Stimulated activated CD8-positive, alpha-beta memory T cell treated with anti-CD3 and anti-CD28 coated beads, Interleukin-15, amount 100 ng/mL, for 4 hours (primary cell): ENCODE measurements around the gene FAM117A.
"Not testable (repeated sequence)": the region's sequence is repeated elsewhere in the genome, so short reads cannot be mapped to it uniquely, and the experiment has no call there.

Source experiments
- DNase-seq, 2 donors: peaks; one replicate each; pipeline ENCODE4 v3.0.0-alpha.2; 2020; ENCODE audit warnings: low read depth in 2 of 2

Gene FAM117A

DNA sequence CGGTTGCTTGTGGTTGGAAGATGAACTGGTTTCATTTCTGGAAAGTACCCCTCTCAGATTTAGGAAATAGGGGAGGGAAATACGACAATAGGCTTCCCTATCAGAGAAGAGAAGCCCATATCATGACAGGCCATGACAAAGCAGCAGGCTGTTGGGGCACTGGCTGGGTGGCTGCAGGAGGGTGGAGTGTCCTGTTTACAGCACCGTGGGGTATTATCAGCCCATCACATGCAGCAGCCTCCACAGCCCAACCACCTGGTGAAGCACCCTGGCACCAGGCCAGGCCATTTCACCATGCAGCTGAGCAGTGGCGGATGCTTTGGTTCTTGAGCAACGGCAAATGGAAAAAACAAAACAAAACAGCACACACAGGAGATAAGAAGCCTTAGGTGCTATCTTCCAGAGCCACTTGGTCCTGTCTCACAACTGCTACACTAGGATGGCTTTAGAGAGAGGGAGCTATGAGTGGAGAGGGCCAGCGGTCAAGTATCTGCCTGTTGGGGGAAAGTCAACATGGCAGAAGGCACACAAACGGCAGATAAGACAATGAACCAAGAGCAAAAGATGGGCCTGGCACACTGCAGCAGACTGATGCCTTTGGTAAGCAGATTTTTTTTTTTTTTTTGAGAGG lies 24.2 kb downstream of the FAM117A start:
- DNase-seq: peak; percentile 74 to 80

DNA sequence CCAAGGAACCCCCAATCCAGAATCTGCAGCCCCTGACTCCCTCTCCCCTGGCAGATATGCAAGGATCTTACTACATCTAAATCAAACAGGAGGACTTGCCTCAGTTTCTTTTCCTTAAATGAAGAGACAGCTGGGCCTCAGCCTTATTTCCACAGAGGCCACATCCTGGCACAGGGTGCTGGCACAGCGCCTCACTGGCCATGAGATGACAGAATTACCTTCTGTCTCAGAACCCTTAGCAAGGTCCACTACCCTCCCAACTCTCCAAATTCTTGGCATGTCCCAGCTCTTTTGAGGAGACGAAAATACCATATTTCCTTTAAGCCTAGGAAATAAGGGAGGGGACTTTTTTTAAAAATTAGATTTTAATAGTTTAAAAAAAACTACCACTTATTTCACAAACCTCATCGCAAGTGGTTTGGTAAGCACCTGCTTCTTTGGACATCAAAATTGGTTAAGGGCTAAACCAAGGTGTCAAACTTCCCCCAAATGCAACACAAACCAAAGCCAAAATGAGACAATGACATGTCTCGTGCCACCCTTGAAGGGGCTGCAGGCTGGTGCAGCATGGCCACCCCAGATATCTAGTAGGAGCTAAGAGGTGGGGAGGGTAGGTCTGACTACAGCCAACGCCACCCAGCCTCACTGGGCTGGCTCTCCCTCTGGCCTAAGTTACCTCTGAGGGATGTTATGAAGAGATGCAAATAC lies 25.3 kb downstream of the FAM117A start:
- DNase-seq: no peak

DNA sequence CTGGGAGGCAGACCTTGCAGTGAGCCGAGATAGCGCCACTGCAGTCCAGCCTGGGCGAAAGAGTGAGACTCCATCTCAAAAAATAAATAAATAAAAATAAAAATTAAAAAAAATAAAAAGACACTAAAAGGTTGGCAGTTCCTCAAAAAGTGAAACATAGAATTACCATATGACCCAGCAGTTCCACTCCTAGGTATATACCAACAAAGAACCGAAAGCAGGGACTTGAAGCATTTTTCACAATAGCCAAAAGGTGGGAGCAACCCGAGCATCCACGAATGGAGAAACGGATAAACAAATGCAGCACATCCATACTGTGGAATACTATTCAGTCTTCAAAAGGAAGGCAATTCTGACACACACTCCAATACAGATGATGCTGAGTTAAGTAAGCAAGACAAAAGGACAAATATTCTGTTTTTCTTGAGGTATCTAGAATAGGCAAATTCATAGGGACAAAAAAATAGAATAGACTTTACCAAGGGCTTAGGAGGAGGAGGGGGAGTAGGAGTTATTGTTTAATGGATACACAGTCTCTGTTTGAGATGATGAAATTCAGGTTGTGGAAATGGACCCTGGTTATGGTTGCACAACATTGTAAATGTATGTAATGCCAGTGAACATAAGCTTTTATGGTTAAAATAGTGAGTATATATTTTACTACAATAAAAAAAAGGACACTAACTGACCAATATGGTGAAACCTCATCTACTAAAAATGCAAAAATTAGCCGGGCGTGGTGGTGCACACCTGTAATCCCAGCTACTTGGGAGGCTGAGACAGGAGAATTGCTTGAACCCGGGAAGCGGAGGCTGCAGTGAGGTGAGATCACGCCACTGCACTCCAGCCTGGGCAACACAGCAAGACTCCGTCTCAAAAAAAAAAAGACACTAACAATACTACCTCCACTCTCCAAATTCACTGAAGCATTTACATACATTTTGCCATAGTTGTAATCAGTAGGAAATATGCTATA lies 29.1 kb downstream of the FAM117A start:
- no peak for DNase-seq

DNA sequence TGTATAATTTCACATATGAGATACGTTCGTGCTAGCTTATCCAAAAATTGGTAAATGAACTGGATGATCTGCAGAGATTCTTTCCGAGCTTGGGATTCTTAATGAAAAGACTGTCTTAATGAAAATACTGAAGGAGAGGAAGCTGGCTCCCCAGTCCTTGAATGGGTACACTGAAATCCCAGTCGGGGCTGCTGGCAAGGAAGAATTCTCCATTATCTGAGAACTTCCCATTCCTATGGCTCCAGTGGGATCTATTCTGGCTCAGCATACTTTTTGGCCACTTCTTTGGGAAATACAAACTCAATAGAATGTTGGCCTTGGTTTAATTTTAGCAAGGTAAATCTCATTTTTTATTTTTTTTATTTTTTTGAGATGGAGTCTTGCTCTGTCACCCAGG lies 32.5 kb downstream of the FAM117A start:
- no peak for DNase-seq

DNA sequence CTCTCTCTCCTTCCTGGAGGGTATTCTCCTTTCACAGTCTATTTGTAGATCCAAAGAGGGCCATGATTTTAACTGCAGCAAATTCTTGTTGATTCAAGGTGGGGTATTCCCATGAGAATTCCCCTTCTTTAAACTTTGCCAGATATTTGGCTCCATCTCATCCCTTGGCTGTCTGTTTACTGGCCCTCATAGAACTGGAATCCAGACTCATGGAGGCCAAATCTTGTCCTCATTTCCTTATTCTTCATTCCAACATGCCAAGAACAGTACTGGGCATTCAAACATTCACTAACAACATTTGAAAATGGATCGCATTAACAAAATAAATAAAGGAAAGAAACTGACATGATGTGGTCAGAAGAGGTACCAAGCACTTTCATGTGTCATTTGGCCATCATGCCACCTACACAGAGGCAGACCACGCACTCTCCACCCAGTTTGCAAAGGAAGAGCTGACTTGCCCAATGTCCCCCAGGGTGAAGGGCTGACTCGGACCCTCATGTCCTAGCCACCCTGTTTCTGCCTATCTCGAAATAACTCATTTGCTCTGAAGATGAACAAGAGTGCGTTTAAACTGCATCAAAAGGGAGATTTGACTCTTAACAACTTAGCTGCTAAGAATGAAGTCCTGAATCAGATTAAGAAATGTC lies 33.0 kb downstream of the FAM117A start:
- DNase-seq: no peak

DNA sequence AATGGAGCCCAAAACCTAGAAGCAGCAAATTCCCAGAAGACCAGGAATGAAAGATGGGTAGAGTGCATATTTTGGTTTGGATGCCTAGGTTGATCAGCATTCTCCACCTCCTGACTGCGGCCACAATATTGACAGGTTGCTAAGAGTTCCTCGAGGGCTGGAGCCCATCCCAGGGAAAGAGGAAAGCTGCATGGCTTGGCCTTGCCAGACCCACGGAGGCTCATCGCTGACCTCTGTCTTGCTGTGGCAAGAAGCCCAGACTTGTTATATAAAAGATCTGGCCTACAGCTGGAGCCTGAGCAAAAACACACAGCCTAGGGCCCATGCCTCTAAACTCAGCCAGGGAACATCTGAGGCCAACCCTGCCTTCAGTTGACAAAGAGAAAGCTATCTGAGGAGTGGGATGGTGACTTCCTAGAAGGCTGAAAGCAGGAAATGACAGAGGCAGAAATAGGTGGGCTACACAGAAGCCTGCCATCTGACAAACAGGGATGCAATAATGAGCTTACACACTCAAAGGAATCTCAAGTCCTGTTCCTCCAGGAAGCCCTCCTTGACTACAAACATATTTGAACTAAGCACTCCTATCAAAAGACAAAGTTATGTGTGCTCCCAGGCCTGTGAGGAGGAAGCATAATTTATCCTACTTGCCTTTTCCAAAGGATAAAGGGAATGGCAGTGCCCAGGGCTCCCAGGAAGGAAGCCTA lies 33.7 kb downstream of the FAM117A start:
- no peak for DNase-seq

DNA sequence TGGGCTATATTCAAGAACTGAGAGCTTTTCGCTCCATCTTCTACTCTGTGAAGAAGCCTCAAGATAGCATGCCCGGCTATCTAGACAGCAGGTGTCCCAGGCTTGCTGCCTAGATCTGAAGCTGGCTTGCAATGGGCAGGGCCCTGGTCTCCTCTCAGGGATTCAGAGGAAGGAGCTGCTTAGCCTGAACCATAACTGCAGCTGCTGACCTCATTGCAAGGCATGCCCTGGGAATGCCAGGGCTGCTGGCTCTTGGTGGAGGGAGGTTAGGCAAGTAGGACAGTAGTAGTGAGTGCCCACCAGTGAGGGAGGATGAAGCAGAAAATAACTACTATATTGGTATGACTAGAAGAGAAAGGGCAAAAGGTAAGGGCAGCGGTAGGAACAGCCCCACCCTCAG lies 34.9 kb downstream of the FAM117A start:
- no peak for DNase-seq

DNA sequence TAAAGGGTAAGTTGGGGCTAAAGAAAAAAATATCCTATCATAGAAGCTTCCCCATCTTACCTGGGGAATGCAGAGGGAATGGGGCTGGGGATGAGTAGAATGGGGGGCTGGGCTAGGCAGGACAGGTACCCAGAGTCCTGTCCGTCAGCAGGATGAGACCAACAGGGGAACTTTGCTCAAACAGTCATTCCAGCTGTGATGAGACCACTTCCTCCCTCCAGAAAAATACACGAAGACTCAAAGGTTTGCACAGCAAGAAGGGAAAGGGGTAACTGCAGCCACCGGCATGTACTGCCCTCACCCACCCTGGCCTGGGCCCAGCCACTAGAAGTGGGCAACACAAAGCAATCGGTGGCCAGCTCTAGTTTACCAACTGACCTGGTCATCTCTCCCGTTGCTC lies 35.5 kb downstream of the FAM117A start:
- no peak for DNase-seq

DNA sequence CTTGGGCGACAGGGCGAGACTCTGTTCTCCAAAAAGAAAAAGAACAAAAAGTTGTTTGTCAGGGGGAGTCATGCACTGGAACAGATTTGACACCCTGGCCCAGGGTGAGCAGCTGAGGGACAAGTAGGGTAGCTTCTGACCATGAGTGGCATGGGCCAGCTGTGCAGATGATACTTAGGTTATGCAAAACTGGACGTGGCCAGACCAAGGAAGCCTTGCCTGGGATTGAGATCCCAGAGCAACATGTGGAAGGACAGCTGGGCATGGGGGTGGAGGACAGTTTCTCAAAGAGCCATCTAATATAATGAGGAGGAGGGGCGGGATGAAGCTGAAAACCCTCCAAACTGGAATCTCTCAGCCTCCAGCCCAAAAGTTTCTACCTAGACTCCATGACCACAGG lies 36.6 kb downstream of the FAM117A start:
- no peak for DNase-seq

DNA sequence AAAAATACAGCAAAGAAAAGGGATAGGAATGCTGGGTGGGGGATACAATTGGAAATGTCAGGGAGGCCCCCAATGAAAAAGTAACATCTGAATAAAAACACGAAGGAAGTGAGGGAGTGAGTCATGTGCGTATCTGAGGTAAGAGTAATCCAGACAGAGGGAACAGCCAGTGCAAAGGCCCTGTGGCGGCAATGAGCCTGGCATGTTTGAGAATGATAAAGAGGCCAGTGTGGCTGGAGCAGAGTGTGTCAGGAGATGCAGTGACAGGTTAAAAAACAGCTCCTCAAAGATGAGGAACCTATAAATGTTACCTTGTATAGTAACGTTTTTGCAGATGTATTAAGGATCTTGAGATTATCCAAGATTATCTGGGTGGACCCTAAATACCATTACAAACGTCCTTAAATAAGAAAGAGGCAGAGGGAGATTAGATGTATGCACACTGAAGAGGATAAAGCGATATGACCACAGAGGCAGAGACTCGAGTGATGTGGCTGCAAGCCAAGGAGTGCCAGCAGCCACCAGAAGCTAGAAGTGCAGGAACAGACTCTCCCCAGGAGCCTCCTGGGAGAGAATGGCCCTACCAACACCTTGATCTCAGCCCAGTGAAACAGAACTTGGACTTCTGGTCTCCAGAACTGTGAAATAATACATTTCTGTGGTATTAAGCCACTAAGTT lies 38.3 kb downstream of the FAM117A start:
- no peak for DNase-seq

DNA sequence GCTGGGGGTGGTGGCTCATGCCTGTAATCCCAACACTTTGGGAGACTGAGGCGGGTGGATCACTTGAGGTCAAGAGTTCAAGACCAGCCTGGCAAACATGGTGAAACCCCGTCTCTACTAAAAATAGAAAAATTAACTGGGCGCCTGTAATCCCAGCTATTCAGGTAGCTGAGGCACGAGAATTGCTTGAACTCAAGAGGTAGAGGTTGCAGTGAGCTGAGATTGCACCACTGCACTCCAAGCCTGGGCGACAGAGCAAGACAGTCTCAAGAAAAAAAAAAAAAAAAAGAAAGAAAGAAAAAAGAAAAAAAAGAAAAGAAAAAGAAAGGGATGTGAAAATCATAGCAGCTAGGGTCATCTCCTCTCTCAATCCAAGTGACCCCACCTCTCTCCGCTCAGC lies 39.4 kb downstream of the FAM117A start:
- DNase-seq: not testable (repeated sequence)

DNA sequence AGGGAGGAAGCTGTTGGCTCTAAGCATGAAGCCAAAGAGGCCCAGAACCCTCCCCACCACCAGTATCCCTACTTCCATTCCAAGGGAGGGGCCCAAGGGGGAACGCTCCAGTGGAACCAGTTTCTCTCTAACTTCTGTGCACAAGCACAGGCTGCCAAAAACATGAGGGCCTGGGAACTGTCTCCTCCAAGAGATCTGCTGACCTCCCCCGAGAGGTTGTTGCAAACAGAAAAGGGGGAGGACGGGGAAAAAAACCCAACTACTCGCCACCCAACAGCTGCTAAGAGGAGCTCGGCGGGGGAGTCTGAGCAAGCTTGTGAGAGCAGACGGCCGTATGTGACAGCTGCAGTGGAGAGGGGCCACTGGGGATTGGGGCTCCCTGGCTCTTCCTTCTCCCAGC lies 40.5 kb downstream of the FAM117A start:
- no peak for DNase-seq

DNA sequence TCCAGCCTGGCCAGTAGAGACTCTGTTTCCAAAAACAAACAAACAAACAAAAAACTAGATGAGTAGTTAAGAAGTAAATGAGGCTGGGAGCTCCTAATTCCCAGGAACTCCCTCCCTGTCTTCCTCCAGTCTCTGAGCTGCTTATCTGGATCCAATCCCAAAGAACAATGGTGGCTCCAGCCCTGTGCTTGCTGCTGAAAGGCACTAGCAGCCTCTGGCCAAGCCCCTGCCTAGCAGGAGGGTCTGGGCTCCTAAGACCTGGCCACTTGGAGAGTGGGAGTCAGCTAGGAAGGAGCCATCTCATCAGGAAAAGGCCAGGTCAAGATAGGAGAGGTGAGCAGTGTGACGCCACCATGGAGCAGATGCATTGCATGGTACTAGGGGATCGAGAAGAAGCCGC lies 41.9 kb downstream of the FAM117A start:
- DNase-seq: no peak

DNA sequence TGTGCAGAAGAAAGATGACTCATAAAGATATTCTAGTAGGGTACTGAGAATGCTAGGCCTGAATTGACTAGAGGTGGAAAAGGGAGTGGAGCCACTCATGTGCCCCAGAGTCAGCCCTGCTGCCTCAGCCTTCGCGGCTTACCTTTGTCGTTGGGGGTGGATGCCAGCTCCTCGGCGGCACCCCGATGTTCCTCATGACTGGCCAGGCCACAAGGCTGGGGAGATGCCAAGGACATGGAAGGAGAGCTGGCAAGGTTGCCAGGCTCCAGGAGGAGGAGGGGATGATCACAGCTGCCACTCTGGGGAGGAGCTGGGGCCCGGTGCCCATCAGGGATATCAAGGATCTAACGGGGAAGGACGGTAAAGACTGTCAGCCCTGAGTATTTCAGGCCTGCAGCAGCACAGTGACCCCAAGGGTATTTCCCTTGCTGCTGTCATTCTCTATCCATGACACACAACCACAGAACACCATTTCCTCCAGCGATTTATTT lies 46.5 kb downstream of the FAM117A start:
- no peak for DNase-seq

DNA sequence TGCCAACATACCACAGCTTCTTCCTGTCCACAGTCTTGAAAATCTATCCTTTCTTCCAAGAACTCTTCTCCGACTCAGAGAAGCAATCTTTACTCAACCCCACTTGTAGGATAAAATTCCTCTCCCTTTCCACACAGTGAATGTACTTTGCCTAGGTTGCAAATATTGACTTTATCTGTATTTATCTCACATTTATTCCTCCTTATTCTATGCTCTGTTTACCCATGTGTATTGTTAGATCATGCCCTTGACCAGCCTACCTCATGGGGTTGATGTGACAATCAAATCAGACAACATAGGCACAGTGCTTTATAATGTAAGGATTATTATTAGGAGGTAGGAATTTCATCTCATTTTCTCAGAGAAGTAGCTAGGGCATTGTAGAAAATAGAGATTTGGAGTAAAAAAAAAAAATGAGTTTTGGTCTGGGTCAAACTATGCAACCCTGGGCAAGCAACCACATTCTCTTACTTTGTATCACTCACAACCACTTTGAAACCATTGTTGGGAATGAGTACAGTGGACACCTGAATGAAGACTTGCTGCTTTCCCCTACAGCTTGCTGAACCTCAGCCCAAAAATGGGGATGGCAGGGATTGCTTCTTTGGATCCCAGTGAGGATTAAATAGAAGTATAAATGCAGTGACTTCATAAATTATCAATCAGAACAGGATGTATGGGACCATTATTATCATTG lies 47.1 kb downstream of the FAM117A start:
- DNase-seq: no peak

DNA sequence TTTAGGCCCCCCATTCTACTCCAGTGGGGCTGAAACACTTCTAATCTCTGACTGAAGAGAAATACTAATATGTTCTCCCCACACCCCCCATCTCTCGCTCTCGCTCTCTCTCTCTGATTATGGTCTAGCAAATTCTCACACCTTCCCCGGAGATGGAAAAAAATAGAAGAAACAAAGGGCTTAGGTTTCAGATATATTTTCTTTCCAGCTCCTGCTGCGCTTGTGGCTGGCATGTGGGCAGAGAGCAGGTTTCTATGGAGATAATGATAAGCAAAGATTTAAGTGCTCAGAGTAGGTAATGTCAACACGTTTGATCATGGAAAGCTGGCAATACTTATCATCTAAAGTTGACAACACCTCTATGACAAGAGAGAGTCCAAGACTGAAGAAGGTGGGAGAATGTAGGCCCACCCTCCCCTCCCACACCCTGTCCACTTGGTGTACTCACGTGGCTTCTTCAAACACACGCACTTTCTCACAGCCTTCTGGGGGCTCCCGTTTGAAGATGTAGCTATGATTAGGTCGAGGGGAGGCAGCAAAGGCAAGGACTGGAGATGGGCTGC lies 48.1 kb downstream of the FAM117A start:
- DNase-seq: peak in 1 of 2 donors; percentile 43

DNA sequence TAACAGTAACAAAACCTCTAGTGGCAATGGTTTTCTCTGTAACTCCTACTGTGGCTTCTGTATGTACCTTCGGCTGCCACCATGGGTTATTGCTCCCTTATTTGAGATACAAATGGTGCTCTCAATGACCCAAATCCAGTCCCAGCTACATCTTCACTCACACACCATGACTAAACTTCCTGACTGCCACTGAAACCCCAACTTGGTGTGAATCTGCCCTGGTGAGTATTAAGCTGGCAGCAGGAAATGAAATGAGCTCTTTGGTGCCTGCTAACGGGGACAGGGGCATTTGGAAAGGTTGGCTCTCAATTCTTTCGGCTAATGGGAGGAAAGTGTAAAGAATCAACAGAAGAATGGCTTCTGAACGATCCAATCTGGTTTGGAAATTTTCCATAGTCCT lies 48.7 kb downstream of the FAM117A start:
- no peak for DNase-seq

DNA sequence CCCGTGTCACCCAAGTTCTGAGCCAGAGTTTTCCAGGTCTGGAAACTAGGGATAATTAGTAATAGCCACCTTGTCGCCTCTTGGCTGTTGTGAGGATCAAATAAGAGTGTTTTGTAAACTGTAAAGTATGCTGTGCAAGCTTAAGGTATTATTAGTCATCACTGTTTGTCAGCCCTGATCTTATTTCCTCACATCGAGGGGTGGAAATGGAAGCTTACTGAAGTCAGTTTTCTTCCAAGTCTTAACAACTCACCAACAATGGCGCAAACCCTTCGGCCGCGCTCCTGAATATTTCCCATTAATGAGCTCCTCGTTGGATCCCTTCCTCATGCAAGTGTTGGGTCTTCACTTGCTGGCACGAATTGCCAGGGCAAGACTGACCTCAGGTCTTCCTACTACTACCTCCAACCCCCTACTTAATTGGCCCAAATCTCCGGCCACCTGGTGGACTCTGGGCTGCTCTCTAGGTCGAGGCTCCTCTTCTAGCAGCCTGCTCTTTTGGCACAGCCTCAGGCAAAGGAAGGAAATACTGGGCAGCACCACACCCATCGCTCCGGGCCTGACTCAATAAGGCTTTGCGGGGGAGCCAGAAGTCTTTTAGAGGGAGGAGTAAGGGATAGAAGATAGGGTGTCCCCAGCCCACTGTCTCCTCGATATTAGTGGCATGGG lies 55.3 kb downstream of the FAM117A start:
- no peak for DNase-seq
